ENCODE data around the gene TBATA.

DNA sequence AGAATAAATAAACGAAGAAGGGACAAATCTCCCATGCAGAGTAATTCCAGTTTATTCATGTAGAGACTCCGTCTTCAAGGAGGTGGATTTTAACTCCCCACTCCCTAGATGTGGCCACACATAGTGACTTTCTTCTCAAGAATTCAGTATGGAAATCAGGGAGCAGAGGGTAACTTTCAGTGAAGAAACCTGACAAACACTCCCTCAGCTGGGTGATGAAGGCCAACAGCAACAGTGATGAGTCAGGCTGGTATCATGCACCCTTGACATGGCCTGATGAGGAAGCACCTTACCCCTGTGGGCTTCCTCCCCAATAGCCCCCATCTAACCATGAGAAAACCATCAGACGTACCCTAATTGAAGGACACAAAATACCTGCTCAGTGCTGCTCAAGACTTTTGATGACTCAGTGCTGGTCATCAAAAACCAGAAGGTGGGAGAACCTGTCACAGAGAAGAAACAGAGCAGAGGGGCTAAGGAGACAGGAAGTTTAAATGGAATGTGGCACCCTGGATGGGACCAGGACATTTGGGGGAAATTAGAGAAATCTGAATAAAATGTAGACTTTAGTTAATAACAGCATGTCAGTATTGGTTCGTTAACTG lies 62.3 kb downstream of the TBATA start:
- TF ChIP-seq EZH2 (IDR thresholded peaks at IDR 0.05; ENCODE audit: borderline replicate concordance, low read depth, low read length, poor library complexity, severe bottlenecking), result no peak
- TF ChIP-seq, protein P1, sequence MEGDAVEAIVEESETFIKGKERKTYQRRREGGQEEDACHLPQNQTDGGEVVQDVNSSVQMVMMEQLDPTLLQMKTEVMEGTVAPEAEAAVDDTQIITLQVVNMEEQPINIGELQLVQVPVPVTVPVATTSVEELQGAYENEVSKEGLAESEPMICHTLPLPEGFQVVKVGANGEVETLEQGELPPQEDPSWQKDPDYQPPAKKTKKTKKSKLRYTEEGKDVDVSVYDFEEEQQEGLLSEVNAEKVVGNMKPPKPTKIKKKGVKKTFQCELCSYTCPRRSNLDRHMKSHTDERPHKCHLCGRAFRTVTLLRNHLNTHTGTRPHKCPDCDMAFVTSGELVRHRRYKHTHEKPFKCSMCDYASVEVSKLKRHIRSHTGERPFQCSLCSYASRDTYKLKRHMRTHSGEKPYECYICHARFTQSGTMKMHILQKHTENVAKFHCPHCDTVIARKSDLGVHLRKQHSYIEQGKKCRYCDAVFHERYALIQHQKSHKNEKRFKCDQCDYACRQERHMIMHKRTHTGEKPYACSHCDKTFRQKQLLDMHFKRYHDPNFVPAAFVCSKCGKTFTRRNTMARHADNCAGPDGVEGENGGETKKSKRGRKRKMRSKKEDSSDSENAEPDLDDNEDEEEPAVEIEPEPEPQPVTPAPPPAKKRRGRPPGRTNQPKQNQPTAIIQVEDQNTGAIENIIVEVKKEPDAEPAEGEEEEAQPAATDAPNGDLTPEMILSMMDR (conservative IDR thresholded peaks at IDR 0.05; ENCODE audit: low read depth, low read length), result no peak
